ENCODE data around the gene HSPA14.
A peak's percentile ranks its signal among the peaks of the same experiment; 100 is the strongest.

Gene HSPA14

DNA sequence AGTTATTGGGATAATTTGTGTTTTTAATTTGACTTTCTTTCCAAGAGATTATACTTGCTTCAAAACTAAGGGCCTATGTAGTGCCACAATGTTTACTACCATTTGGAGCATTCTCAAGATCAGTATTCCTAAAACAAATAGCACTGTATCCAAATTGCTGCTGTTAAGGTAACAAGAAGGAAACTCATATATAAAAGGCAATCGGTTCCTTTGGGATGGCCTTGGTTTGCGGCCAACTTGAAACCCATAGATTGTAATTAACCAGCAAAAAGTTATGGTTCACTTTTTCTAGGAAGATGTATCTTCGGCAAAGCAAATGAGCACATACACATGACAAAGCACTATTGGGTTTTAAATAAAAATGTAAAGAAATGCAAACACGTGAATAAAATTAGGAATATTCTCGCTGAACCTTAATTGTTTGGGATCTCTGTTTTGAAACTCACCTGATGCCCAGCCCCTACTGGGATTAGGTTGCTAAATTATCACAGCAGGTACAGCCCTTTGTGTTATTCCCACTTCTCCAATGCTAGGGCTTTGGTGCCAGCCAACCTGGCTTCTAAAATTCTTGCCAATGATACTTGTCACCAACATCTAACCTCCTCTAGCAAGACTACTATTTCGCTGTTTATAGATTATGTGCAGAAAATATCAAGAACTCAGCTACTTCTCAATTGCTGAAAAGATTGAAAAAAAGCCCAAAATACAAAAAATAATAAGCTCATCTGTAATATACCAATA lies 16.3 kb upstream of the HSPA14 start:
- CTCF ChIA-PET: interaction anchor here (0.6 to 3.7 kb wide), 15 partner anchors 10 to 622 kb away, joined by 3 to 63 read pairs (median 4); partner anchors contain the start of genes CDNF, HSPA14 and MSANTD7
- no peak for TF ChIP-seq CTCF (IDR thresholded peaks at IDR 0.05; ENCODE audit: insufficient read depth, low read length, missing control alignments)
- no peak overlapping the region for H3K4me3 ChIP-seq (ENCODE audit: low read depth, low read length)
- POLR2A ChIA-PET: no interaction called here
- DNase-seq (ENCODE audit: low read depth, low spot score): no peak

GRCh38 chr10:14822879-14823755 lies 15.0 kb upstream of the HSPA14 start:
- no peak overlapping the region for H3K4me3 ChIP-seq (ENCODE audit: low read depth, low read length)
- ChIA-PET POLR2A (no interaction called here), CTCF (interaction anchor here (0.5 to 3.7 kb wide), 36 partner anchors 8 to 732 kb away, joined by 3 to 63 read pairs (median 4); partner anchors contain the start of genes CDNF, HSPA14 and MSANTD7)
- TF ChIP-seq CTCF (IDR thresholded peaks at IDR 0.05; ENCODE audit: insufficient read depth, low read length, missing control alignments): peak; percentile 54
- no peak for DNase-seq (ENCODE audit: low read depth, low spot score)

DNA sequence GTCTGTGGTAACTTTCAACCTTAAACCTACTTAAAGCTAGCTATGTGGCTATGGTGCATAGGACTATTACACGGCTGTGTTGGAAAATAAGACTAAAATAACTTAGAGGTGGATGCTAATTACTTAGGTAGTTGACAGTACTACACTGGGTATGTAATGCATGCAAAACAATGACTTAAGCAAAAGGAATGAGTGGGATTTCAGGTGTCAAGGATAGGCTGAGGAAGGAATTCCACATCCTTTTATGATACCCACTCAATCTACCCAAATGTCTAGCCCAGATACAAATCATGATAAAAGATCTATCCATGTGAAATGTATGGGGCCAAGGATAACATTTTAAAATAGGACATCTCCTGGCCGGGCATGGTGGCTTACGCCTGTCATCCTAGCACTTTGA lies 14.1 kb upstream of the HSPA14 start:
- POLR2A ChIA-PET: no interaction called here
- CTCF ChIA-PET: interaction anchor here (0.8 to 3.7 kb wide), 18 partner anchors 9 to 629 kb away, joined by 3 to 63 read pairs (median 4); partner anchors contain the start of genes CDNF, HSPA14 and MSANTD7
- no peak overlapping the region for H3K4me3 ChIP-seq (ENCODE audit: low read depth, low read length)
- TF ChIP-seq CTCF (IDR thresholded peaks at IDR 0.05; ENCODE audit: insufficient read depth, low read length, missing control alignments): no peak
- DNase-seq (ENCODE audit: low read depth, low spot score): no peak

- no peak for DNase-seq (ENCODE audit: low read depth, low spot score)
- CTCF ChIA-PET: interaction anchor here (1.7 to 2.0 kb wide), 2 partner anchors 10 to 289 kb away, joined by 6 to 7 read pairs; no protein-coding TSS in a partner anchor
- POLR2A ChIA-PET: interaction anchor here (0.6 kb wide), 1 partner anchor 12 kb away, joined by 3 read pairs; the partner anchor contains the start of gene CDNF
- TF ChIP-seq CTCF (IDR thresholded peaks at IDR 0.05; ENCODE audit: insufficient read depth, low read length, missing control alignments): no peak
- H3K4me3 ChIP-seq (ENCODE audit: low read depth, low read length): no peak overlapping the region
These were observed 11.9 kb upstream of the HSPA14 start for GRCh38 chr10:14826076-14826829.

GRCh38 chr10:14833106-14833505 lies 5.0 kb upstream of the HSPA14 start:
- TF ChIP-seq CTCF (IDR thresholded peaks at IDR 0.05; ENCODE audit: insufficient read depth, low read length, missing control alignments): no peak
- no peak overlapping the region for H3K4me3 ChIP-seq (ENCODE audit: low read depth, low read length)
- CTCF ChIA-PET: interaction anchor here (0.6 kb wide), 1 partner anchor 10 kb away, joined by 4 read pairs; no protein-coding TSS in a partner anchor
- POLR2A ChIA-PET: no interaction called here
- DNase-seq (ENCODE audit: low read depth, low spot score): no peak
